ENCODE measurements around the gene MRPS18B. TPM values are rescaled to one million over a fixed set of nuclear protein-coding genes. Genes with fewer than 3 reads are reported as not detected.
A peak's percentile ranks its signal among the peaks of the same experiment; 100 is the strongest.

Gene MRPS18B
- polyA plus RNA-seq, 1 of the 3 experiments (the other 2 are of a cell fraction) = 45.2 TPM

- no peak overlapping the region for H3K4me2 ChIP-seq
- TF ChIP-seq JUND (IDR thresholded peaks at IDR 0.05) = no peak
- TF ChIP-seq POLR2AphosphoS5 (IDR thresholded peaks at IDR 0.05; ENCODE audit: low read depth, low read length) = peak; percentile 28; the same call in 1 of the 2 replicates
- peaks cover 37% of the 10 kb centered on the region for H3F3A ChIP-seq (replicated peaks; ENCODE audit: insufficient read depth)
- no peaks in the 10 kb centered on the region for H3K9me3 ChIP-seq
- no peaks in the 10 kb centered on the region for H3K79me2 ChIP-seq (ENCODE audit: insufficient read depth)
- H3K36me3 ChIP-seq (replicated peaks in 1 of 2; ENCODE audit: control insufficient read depth in 1 of 2, insufficient read depth in 2 of 2, low read length in 1 of 2) = peaks cover 45 to 67% of the 10 kb centered on the region in 2 experiments
- CTCF ChIA-PET = interaction anchor here (1.6 to 9.9 kb wide), 3 partner anchors 8 to 58 kb away, joined by 7 to 118 read pairs (median 18); no protein-coding TSS in a partner anchor
- peak; percentile 33 for DNase-seq
- H3K4me1 ChIP-seq (ENCODE audit: control insufficient read depth in 1 of 2, insufficient read depth in 2 of 2, low read depth in 1 of 2, low read length in 1 of 2) = no peaks in the 10 kb centered on the region
- WGBS (ENCODE audit: low lambda C conversion rate) = 97% methylated on average over 17 of the region's 39 CpGs
- H3K4me3 ChIP-seq (ENCODE audit: low read depth in 2 of 2, low read length in 1 of 2) = no peak overlapping the region
- H2AFZ ChIP-seq (ENCODE audit: low read depth) = no peak overlapping the region
- POLR2A ChIA-PET = interaction anchor here (1.2 to 1.6 kb wide), 3 partner anchors 9 to 15 kb away, joined by 3 to 18 read pairs (median 3); no protein-coding TSS in a partner anchor
- H3K27ac ChIP-seq (ENCODE audit: low read depth in 2 of 2, low read length in 1 of 2) = no peak overlapping the region
- H3K27me3 ChIP-seq (ENCODE audit: insufficient read depth) = no peaks in the 10 kb centered on the region
- H4K20me1 ChIP-seq (ENCODE audit: insufficient read depth) = no peaks in the 10 kb centered on the region
- no peaks in the 10 kb centered on the region for H3K9me2 ChIP-seq
- H3K9ac ChIP-seq = no peak overlapping the region
Observed at GRCh38 chr6:30601815-30602641, 15.6 kb upstream of the MRPS18B start.

- CTCF ChIA-PET = interaction anchor here (0.9 to 1.9 kb wide), 3 partner anchors 9 to 63 kb away, joined by 3 to 5 read pairs (median 4); no protein-coding TSS in a partner anchor
Observed at GRCh38 chr6:30603961-30604360, 13.7 kb upstream of the MRPS18B start.

More at GRCh38 chr6:30603961-30604360, 13.7 kb upstream of the MRPS18B start:
- TF ChIP-seq RCOR1 (IDR thresholded peaks at IDR 0.05; ENCODE audit: low read length) (no peak), EP300 (IDR thresholded peaks at IDR 0.05; ENCODE audit: borderline replicate concordance in 1 of 2, low read depth in 1 of 2, low read length in 1 of 2) (no peak), SMC3 (IDR thresholded peaks at IDR 0.05; ENCODE audit: low read depth, low read length) (no peak), ELF1 (IDR thresholded peaks at IDR 0.05) (no peak), NRF1 (IDR thresholded peaks at IDR 0.05; ENCODE audit: low read depth, low read length) (no peak), FOXJ3 (CRISPR knock-in tag; IDR thresholded peaks at IDR 0.05) (no peak), SIN3A (IDR thresholded peaks at IDR 0.05; ENCODE audit: borderline replicate concordance, low read depth, low read length) (no peak), MEF2A (IDR thresholded peaks at IDR 0.05; ENCODE audit: borderline replicate concordance, low read depth) (no peak), FOXM1 (IDR thresholded peaks at IDR 0.05; ENCODE audit: low read depth) (no peak), RAD21 (IDR thresholded peaks at IDR 0.05; ENCODE audit: low read length) (no peak), GATA2 (CRISPR knock-in tag; IDR thresholded peaks at IDR 0.05) (no peak), CHD2 (IDR thresholded peaks at IDR 0.05; ENCODE audit: low read length, partially characterized antibody) (no peak), MXI1 (IDR thresholded peaks at IDR 0.05; ENCODE audit: low read depth, low read length) (no peak)
- TF ChIP-seq, protein P1, sequence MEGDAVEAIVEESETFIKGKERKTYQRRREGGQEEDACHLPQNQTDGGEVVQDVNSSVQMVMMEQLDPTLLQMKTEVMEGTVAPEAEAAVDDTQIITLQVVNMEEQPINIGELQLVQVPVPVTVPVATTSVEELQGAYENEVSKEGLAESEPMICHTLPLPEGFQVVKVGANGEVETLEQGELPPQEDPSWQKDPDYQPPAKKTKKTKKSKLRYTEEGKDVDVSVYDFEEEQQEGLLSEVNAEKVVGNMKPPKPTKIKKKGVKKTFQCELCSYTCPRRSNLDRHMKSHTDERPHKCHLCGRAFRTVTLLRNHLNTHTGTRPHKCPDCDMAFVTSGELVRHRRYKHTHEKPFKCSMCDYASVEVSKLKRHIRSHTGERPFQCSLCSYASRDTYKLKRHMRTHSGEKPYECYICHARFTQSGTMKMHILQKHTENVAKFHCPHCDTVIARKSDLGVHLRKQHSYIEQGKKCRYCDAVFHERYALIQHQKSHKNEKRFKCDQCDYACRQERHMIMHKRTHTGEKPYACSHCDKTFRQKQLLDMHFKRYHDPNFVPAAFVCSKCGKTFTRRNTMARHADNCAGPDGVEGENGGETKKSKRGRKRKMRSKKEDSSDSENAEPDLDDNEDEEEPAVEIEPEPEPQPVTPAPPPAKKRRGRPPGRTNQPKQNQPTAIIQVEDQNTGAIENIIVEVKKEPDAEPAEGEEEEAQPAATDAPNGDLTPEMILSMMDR (IDR thresholded peaks at IDR 0.05) = no peak
- TF ChIP-seq, protein P2, sequence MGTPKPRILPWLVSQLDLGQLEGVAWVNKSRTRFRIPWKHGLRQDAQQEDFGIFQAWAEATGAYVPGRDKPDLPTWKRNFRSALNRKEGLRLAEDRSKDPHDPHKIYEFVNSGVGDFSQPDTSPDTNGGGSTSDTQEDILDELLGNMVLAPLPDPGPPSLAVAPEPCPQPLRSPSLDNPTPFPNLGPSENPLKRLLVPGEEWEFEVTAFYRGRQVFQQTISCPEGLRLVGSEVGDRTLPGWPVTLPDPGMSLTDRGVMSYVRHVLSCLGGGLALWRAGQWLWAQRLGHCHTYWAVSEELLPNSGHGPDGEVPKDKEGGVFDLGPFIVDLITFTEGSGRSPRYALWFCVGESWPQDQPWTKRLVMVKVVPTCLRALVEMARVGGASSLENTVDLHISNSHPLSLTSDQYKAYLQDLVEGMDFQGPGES (IDR thresholded peaks at IDR 0.05; ENCODE audit: low read depth, low read length) = no peak
- TF ChIP-seq, protein P3, sequence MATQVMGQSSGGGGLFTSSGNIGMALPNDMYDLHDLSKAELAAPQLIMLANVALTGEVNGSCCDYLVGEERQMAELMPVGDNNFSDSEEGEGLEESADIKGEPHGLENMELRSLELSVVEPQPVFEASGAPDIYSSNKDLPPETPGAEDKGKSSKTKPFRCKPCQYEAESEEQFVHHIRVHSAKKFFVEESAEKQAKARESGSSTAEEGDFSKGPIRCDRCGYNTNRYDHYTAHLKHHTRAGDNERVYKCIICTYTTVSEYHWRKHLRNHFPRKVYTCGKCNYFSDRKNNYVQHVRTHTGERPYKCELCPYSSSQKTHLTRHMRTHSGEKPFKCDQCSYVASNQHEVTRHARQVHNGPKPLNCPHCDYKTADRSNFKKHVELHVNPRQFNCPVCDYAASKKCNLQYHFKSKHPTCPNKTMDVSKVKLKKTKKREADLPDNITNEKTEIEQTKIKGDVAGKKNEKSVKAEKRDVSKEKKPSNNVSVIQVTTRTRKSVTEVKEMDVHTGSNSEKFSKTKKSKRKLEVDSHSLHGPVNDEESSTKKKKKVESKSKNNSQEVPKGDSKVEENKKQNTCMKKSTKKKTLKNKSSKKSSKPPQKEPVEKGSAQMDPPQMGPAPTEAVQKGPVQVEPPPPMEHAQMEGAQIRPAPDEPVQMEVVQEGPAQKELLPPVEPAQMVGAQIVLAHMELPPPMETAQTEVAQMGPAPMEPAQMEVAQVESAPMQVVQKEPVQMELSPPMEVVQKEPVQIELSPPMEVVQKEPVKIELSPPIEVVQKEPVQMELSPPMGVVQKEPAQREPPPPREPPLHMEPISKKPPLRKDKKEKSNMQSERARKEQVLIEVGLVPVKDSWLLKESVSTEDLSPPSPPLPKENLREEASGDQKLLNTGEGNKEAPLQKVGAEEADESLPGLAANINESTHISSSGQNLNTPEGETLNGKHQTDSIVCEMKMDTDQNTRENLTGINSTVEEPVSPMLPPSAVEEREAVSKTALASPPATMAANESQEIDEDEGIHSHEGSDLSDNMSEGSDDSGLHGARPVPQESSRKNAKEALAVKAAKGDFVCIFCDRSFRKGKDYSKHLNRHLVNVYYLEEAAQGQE (IDR thresholded peaks at IDR 0.05; ENCODE audit: low read depth, low read length) = no peak
- no peaks in the 10 kb centered on the region for H4K20me1 ChIP-seq (ENCODE audit: insufficient read depth)
- no peak overlapping the region for H2AFZ ChIP-seq (ENCODE audit: low read depth)
- H3K4me2 ChIP-seq = no peak overlapping the region
- H3K36me3 ChIP-seq (replicated peaks in 1 of 2; ENCODE audit: control insufficient read depth in 1 of 2, insufficient read depth in 2 of 2, low read length in 1 of 2) = peaks cover 62 to 82% of the 10 kb centered on the region in 2 experiments
- H3K9ac ChIP-seq = no peak overlapping the region
- H3K4me1 ChIP-seq (ENCODE audit: control insufficient read depth in 1 of 2, insufficient read depth in 2 of 2, low read depth in 1 of 2, low read length in 1 of 2) = no peaks in the 10 kb centered on the region
- H3K27ac ChIP-seq (ENCODE audit: low read depth in 2 of 2, low read length in 1 of 2) = no peak overlapping the region
- H3F3A ChIP-seq (replicated peaks; ENCODE audit: insufficient read depth) = peaks cover 42% of the 10 kb centered on the region
- POLR2A ChIA-PET = interaction anchor here (1.3 kb wide), 1 partner anchor 9 kb away, joined by 4 read pairs; no protein-coding TSS in a partner anchor
- no peak for DNase-seq
- H3K27me3 ChIP-seq (ENCODE audit: insufficient read depth) = no peaks in the 10 kb centered on the region
- no peak overlapping the region for H3K4me3 ChIP-seq (ENCODE audit: low read depth in 2 of 2, low read length in 1 of 2)
- no peaks in the 10 kb centered on the region for H3K9me3 ChIP-seq
- H3K79me2 ChIP-seq (ENCODE audit: insufficient read depth) = peaks cover 7% of the 10 kb centered on the region; the same call in 1 of the 2 replicates
- 90% methylated on average over 13 of the region's 13 CpGs for WGBS (ENCODE audit: low lambda C conversion rate)
- no peaks in the 10 kb centered on the region for H3K9me2 ChIP-seq

Measured in SK-N-SH (cell line).